NCI-H2196 treated with DMSO at 0.1 percent for 48 hours (cell line): ENCODE measurements around the gene DCLK1.

Source experiments
- DNase-seq: peaks from one replicate; lab custom pipeline; 2025; ENCODE audit not compliant: unreplicated experiment; lab: John Stamatoyannopoulos, UW

The DCLK1 gene

GRCh38 chr13:35765941-35766340, 365.2 kb downstream of the DCLK1 start:
- DNase-seq: no peak

GRCh38 chr13:35765366-35765765, 365.8 kb downstream of the DCLK1 start:
- no peak for DNase-seq

GRCh38 chr13:35764326-35765015, 366.7 kb downstream of the DCLK1 start:
- DNase-seq: no peak

GRCh38 chr13:35763782-35764123, 367.4 kb downstream of the DCLK1 start:
- no peak for DNase-seq

GRCh38 chr13:35763060-35763781, 368.0 kb downstream of the DCLK1 start:
- DNase-seq: no peak

GRCh38 chr13:35761440-35762252, 369.5 kb downstream of the DCLK1 start:
- DNase-seq: no peak

- DNase-seq: no peak
These were observed 370.4 kb downstream of the DCLK1 start for GRCh38 chr13:35760735-35761281.

GRCh38 chr13:35747594-35747993, 383.6 kb downstream of the DCLK1 start:
- DNase-seq: no peak

- DNase-seq: no peak
These were observed 386.5 kb downstream of the DCLK1 start for GRCh38 chr13:35744566-35745178.

GRCh38 chr13:35744144-35744543, 387.0 kb downstream of the DCLK1 start:
- DNase-seq: no peak

- DNase-seq: no peak
These were observed 388.0 kb downstream of the DCLK1 start for GRCh38 chr13:35743165-35743564.

GRCh38 chr13:35741657-35742056, 389.5 kb downstream of the DCLK1 start:
- no peak for DNase-seq

- no peak for DNase-seq
These were observed 394.3 kb downstream of the DCLK1 start for GRCh38 chr13:35736876-35737275.

GRCh38 chr13:35733827-35734226, 397.4 kb downstream of the DCLK1 start:
- no peak for DNase-seq

- DNase-seq: no peak
These were observed 398.6 kb downstream of the DCLK1 start for GRCh38 chr13:35732565-35732964.

- no peak for DNase-seq
These were observed 399.7 kb downstream of the DCLK1 start for GRCh38 chr13:35731471-35731870.

GRCh38 chr13:35729926-35730627, 401.1 kb downstream of the DCLK1 start:
- DNase-seq: no peak

GRCh38 chr13:35727881-35728280, 403.3 kb downstream of the DCLK1 start:
- no peak for DNase-seq

- no peak for DNase-seq
These were observed 406.7 kb downstream of the DCLK1 start for GRCh38 chr13:35724446-35724845.

GRCh38 chr13:35723821-35724220, 407.4 kb downstream of the DCLK1 start:
- DNase-seq: no peak

GRCh38 chr13:35723053-35723461, 408.1 kb downstream of the DCLK1 start:
- DNase-seq: no peak
